KMS-11 (cell line): ENCODE measurements around the gene RASD2.

Experiments
- H2AFZ ChIP-seq: fragments of 200-600 bp; sonication (generic); 2 replicates; pipeline ENCODE4 v1.6.1; 2016; ENCODE audit warnings: antibody characterized with exemption, mixed run types, low read depth
- H3K27ac ChIP-seq: fragments of 200-600 bp; sonication (generic); 2 replicates; pipeline ENCODE4 v1.6.1; 2016; ENCODE audit warnings: mild to moderate bottlenecking, mixed run types
- H3K27me3 ChIP-seq: fragments of 200-600 bp; sonication (generic); 2 replicates; pipeline ENCODE4 v1.6.1; 2017; ENCODE audit warnings: mild to moderate bottlenecking, low read depth, mixed run types, moderate library complexity; ENCODE audit not compliant: insufficient read depth
- H3K36me3 ChIP-seq: fragments of 200-600 bp; sonication (generic); 2 replicates; pipeline ENCODE4 v1.6.1; 2017; ENCODE audit warnings: mild to moderate bottlenecking, mixed run types; ENCODE audit not compliant: insufficient read depth
- H3K4me1 ChIP-seq: fragments of 200-600 bp; sonication (generic); 2 replicates; pipeline ENCODE4 v1.6.1; 2016; ENCODE audit warnings: mild to moderate bottlenecking, low read depth, mixed run types; ENCODE audit not compliant: poor library complexity, severe bottlenecking
- H3K4me2 ChIP-seq: fragments of 200-600 bp; sonication (generic); 2 replicates; pipeline ENCODE4 v1.7.0; 2016; ENCODE audit warnings: mild to moderate bottlenecking, mixed run types
- H3K4me3 ChIP-seq: fragments of 200-600 bp; sonication (generic); IDR thresholded peaks from 2 replicates; pipeline ENCODE4 v1.6.1; 2017; ENCODE audit warnings: low read depth, low read length, mixed read lengths; ENCODE audit not compliant: insufficient read depth
- H3K79me2 ChIP-seq: fragments of 200-600 bp; sonication (generic); 2 replicates; pipeline ENCODE4 v1.6.1; 2016; ENCODE audit warnings: low read depth, mixed run types; ENCODE audit not compliant: insufficient read depth
- H3K9ac ChIP-seq: fragments of 200-600 bp; sonication (generic); 2 replicates; pipeline ENCODE4 v1.6.1; 2016; ENCODE audit warnings: mild to moderate bottlenecking, mixed run types
- H4K20me1 ChIP-seq: fragments of 200-600 bp; sonication (generic); 2 replicates; pipeline ENCODE4 v1.6.1; 2016; ENCODE audit warnings: mild to moderate bottlenecking, mixed run types; ENCODE audit not compliant: insufficient read depth
- CTCF ChIP-seq: fragments of 200-600 bp; sonication (generic); conservative IDR thresholded peaks from 2 replicates; pipeline ENCODE4 v1.6.1; 2017; ENCODE audit warnings: low read depth, mild to moderate bottlenecking, antibody characterized with exemption, low read length, moderate library complexity, mixed read lengths

Gene RASD2

GRCh38 chr22:35538801-35539321 lies 1.8 kb upstream of the RASD2 start:
- Histone ChIP-seq H3K4me3 (no peak overlapping the region), H3K36me3 (no peaks in the 10 kb centered on the region), H3K4me1 (peaks cover 14% of the 10 kb centered on the region), H3K9ac (no peak overlapping the region), H3K27me3 (peaks cover 29% of the 10 kb centered on the region), H3K4me2 (no peak overlapping the region), H4K20me1 (no peaks in the 10 kb centered on the region), H2AFZ (no peak overlapping the region), H3K27ac (no peak overlapping the region), H3K79me2 (no peaks in the 10 kb centered on the region)
- TF ChIP-seq CTCF = peak; percentile 75

GRCh38 chr22:35539487-35539886 lies 1.1 kb upstream of the RASD2 start:
- Histone ChIP-seq H3K9ac (peak overlapping the region; percentile 77; the same call in 1 of the 2 replicates), H3K4me1 (peaks cover 14% of the 10 kb centered on the region), H3K27me3 (peaks cover 30% of the 10 kb centered on the region), H3K4me2 (peak overlapping the region; percentile 74; the same call in 1 of the 2 replicates), H3K4me3 (no peak overlapping the region), H3K27ac (no peak overlapping the region), H2AFZ (peak overlapping the region; percentile 93), H3K79me2 (no peaks in the 10 kb centered on the region), H3K36me3 (no peaks in the 10 kb centered on the region), H4K20me1 (no peaks in the 10 kb centered on the region)
- no peak for TF ChIP-seq CTCF

GRCh38 chr22:35539910-35540594 lies 579 bp upstream of the RASD2 start:
- Histone ChIP-seq H3K36me3 (no peaks in the 10 kb centered on the region), H3K27ac (no peak overlapping the region), H3K4me2 (peak overlapping the region; percentile 74; the same call in 1 of the 2 replicates), H4K20me1 (no peaks in the 10 kb centered on the region), H3K27me3 (peaks cover 34% of the 10 kb centered on the region), H2AFZ (peak overlapping the region; percentile 93), H3K9ac (peak overlapping the region; percentile 77; the same call in 1 of the 2 replicates), H3K4me3 (no peak overlapping the region), H3K79me2 (no peaks in the 10 kb centered on the region), H3K4me1 (peaks cover 14% of the 10 kb centered on the region)
- TF ChIP-seq CTCF = no peak

DNA sequence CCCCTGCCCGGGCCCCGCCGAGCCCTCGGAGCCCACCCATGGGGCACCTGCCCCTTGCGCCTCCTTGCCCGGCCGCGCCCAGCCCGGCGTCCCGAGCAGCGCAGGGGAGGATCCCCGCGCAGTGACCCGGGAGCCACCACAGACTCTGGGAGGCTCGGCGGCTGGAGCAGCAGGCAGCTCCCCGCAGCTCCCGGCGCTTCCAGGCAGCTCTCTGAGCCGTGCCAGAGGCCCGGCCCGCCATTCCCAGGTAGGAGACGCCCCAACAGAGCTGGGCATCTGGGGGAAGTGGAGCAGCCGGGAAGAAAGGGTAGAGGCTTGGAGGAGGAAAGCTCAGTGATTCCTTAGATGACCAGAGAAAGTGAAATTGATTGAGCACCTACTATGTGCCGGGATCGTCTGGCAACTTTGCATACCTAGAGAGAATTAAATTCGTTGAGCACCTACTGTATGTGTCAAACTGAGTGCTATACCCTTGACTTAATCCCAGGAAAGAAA lies 670 bp downstream of the RASD2 start:
- Histone ChIP-seq H3K4me1 (peaks cover 14% of the 10 kb centered on the region), H2AFZ (no peak overlapping the region), H3K79me2 (no peaks in the 10 kb centered on the region), H3K36me3 (no peaks in the 10 kb centered on the region), H3K4me3 (no peak overlapping the region), H3K9ac (no peak overlapping the region), H4K20me1 (no peaks in the 10 kb centered on the region), H3K27ac (no peak overlapping the region), H3K27me3 (peaks cover 43% of the 10 kb centered on the region), H3K4me2 (no peak overlapping the region)
- TF ChIP-seq CTCF = no peak
